HCT116 (cell line): Measurements from ENCODE around the gene OIT3. TPM values are rescaled to one million over a fixed set of nuclear protein-coding genes. Genes with fewer than 3 reads are reported as not detected.
"Not testable (repeated sequence)": the region's sequence is repeated elsewhere in the genome, so short reads cannot be mapped to it uniquely, and the experiment has no call there.

Source experiments
- ATAC-seq: fragments of 200-7000 bp; cut with Tn5 transposase; 2 replicates; pipeline ENCODE4 v1.9.1; 2020; ENCODE audit warnings: mild to moderate bottlenecking, moderate library complexity
- BruUV-seq: library from RNA; stranded (reverse); fragments of 400-500 nt; replicated peaks from 2 replicates; lab custom pipeline; 2021; lab: Mats Ljungman, UMichigan
- CTCF ChIA-PET: fragments of 300-600 bp; sonication (Branson Sonifier 250); formaldehyde crosslinking; loops from one replicate; lab custom pipeline; 2021; ENCODE audit warnings: antibody characterized with exemption; lab: Charles Lee
- POLR2A ChIA-PET: fragments of 300-600, 350-600 bp; sonication (Branson Sonifier 250); formaldehyde crosslinking; loops from one replicate; lab custom pipeline; 2021; ENCODE audit warnings: antibody characterized with exemption; lab: Charles Lee
- RAD21 ChIA-PET, 2 experiments: fragments of 300-600 bp; sonication (Branson Sonifier 250); formaldehyde crosslinking; loops; one replicate each; lab custom pipeline; 2023; ENCODE audit warnings: low total read pairs in 2 of 2; ENCODE audit not compliant: uncharacterized antibody in 2 of 2, unreplicated experiment in 2 of 2, low non-redundant PET in 1 of 2; lab: Charles Lee
- DNase-seq: peaks from one replicate; pipeline ENCODE4 v3.0.0-alpha.2; 2010; ENCODE audit warnings: low read depth, low spot score
- H2AFZ ChIP-seq: fragments of 200-600 bp; shearing (Covaris generic), sonication (generic); 2 replicates; pipeline ENCODE4 v1.6.1; 2017; ENCODE audit warnings: low read depth, mixed run types, mixed read lengths, antibody characterized with exemption, low read length; ENCODE audit not compliant: poor library complexity, severe bottlenecking
- H3K27ac ChIP-seq: 2 replicates; pipeline ENCODE4 v1.5.1; 2012; ENCODE audit warnings: low read depth, low read length
- H3K27me3 ChIP-seq: fragments of 200-600 bp; sonication (generic); 2 replicates; pipeline ENCODE4 v1.6.1; 2016; ENCODE audit warnings: mixed run types, low read length, mixed read lengths; ENCODE audit not compliant: insufficient read depth
- H3K36me3 ChIP-seq, 2 experiments: fragments of 200-500 bp in 1 of 2; fragments of 200-600 bp in 1 of 2; sonication (Bioruptor generic) in 1 of 2; sonication (generic) in 1 of 2; 2 replicates each; pipeline versions ENCODE4 v1.5.1 to v1.6.1; 2014 to 2016; ENCODE audit warnings: low read length in 2 of 2, inconsistent platforms in 1 of 2, mixed read lengths in 1 of 2, mixed run types in 1 of 2; ENCODE audit not compliant: insufficient read depth in 2 of 2, control insufficient read depth in 1 of 2
- H3K4me1 ChIP-seq, 2 experiments: fragments of 200-600 bp in 1 of 2; sonication (generic) in 1 of 2; 2 replicates each; pipeline versions ENCODE4 v1.5.1 to v1.6.1; 2012 to 2017; ENCODE audit warnings: low read length in 2 of 2, inconsistent platforms in 1 of 2, mild to moderate bottlenecking in 1 of 2, mixed read lengths in 1 of 2, mixed run types in 1 of 2, moderate library complexity in 1 of 2; ENCODE audit not compliant: insufficient read depth in 2 of 2, control insufficient read depth in 1 of 2
- H3K4me2 ChIP-seq: fragments of 200-600 bp; sonication (generic); 2 replicates; pipeline ENCODE4 v1.6.1; 2017; ENCODE audit warnings: mixed run types, low read length, mixed read lengths
- H3K4me3 ChIP-seq, 2 experiments: fragments of 200-600 bp in 1 of 2; sonication (generic) in 1 of 2; replicated peaks in 1 of 2; 2 replicates each; pipeline ENCODE4 v1.5.1; 2011 to 2016; ENCODE audit warnings: low read length in 2 of 2, control low read depth in 1 of 2, low read depth in 1 of 2, mild to moderate bottlenecking in 1 of 2, mixed read lengths in 1 of 2, mixed run types in 1 of 2
- H3K79me2 ChIP-seq: fragments of 200-600 bp; sonication (generic); 2 replicates; pipeline ENCODE4 v1.6.1; 2017; ENCODE audit warnings: mild to moderate bottlenecking, mixed run types, low read length, moderate library complexity, mixed read lengths; ENCODE audit not compliant: insufficient read depth
- H3K9ac ChIP-seq: fragments of 200-600 bp; sonication (generic); 2 replicates; pipeline ENCODE4 v1.6.1; 2016; ENCODE audit warnings: low read length, mixed read lengths
- H3K9me2 ChIP-seq: fragments of 200-600 bp; sonication (generic), shearing (Covaris generic); 2 replicates; pipeline ENCODE4 v1.6.1; 2017; ENCODE audit warnings: mixed run types, mild to moderate bottlenecking, moderate library complexity; ENCODE audit not compliant: insufficient read depth
- H3K9me3 ChIP-seq, 2 experiments: fragments of 200-500 bp in 1 of 2; fragments of 200-600 bp in 1 of 2; sonication (Bioruptor generic) in 1 of 2; sonication (generic) in 1 of 2; 2 replicates each; pipeline ENCODE4 v1.6.1; 2014 to 2017; ENCODE audit warnings: low read length in 2 of 2, mixed read lengths in 2 of 2, inconsistent platforms in 1 of 2, low read depth in 1 of 2, mild to moderate bottlenecking in 1 of 2, mixed run types in 1 of 2, moderate library complexity in 1 of 2; ENCODE audit not compliant: control insufficient read depth in 1 of 2, insufficient read depth in 1 of 2
- H4K20me1 ChIP-seq: fragments of 200-600 bp; sonication (generic), shearing (Covaris generic); 2 replicates; pipeline ENCODE4 v1.6.1; 2017; ENCODE audit warnings: mixed run types, mild to moderate bottlenecking, moderate library complexity; ENCODE audit not compliant: insufficient read depth
- JUND ChIP-seq: IDR thresholded peaks from 2 replicates; pipeline ENCODE4 v1.6.1; 2012
- intact Hi-C: fragments of 100-400 bp; cut with micrococcal nuclease; formaldehyde crosslinking; loops from 2 replicates; pipeline ENCODE4 v1.10.0; 2022
- total RNA-seq: library from RNA; stranded (reverse); gene quantifications from one replicate; pipeline ENCODE4 v1.2.1, GENCODE V29; 2021; ENCODE audit not compliant: unreplicated experiment

Gene OIT3
- total RNA-seq, 1 experiment from 2014 or later: not detected

DNA sequence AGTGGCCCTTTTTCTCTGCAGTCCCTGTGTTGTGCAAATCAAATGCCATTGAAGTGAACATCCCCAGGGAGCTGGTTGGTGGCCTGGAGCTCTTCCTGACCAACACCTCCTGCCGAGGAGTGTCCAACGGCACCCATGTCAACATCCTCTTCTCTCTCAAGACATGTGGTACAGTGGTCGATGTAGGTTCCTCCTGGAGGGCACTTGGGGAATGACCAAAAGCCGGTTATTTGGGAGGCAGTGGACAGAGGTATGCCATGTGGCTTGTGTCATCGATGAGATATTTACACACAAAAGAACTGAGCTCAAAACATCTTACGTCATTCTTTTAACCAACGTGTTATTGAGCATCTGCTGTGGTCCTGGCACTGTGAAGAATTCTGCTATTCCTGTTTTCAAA lies 19.7 kb downstream of the OIT3 start:
- ATAC-seq (no peak), DNase-seq (no peak)
- H4K20me1 ChIP-seq: no peaks in the 10 kb centered on the region
- H3K4me3 ChIP-seq: no peak overlapping the region
- H3K4me2 ChIP-seq: no peak overlapping the region
- H3K79me2 ChIP-seq: no peaks in the 10 kb centered on the region
- H3K4me1 ChIP-seq: no peaks in the 10 kb centered on the region
- CTCF ChIA-PET: no interaction called here
- no peak overlapping the region for H2AFZ ChIP-seq
- no peaks in the 10 kb centered on the region for H3K9me2 ChIP-seq
- no peaks in the 10 kb centered on the region for H3K27me3 ChIP-seq
- no peaks in the 10 kb centered on the region for H3K9me3 ChIP-seq
- intact Hi-C loops: no loop called here
- no peaks in the 10 kb centered on the region for H3K36me3 ChIP-seq
- H3K27ac ChIP-seq: no peak overlapping the region
- RAD21 ChIA-PET: no interaction called here
- no TSS peak for BruUV-seq
- TF ChIP-seq JUND: no peak
- no peak overlapping the region for H3K9ac ChIP-seq
- POLR2A ChIA-PET: no interaction called here

DNA sequence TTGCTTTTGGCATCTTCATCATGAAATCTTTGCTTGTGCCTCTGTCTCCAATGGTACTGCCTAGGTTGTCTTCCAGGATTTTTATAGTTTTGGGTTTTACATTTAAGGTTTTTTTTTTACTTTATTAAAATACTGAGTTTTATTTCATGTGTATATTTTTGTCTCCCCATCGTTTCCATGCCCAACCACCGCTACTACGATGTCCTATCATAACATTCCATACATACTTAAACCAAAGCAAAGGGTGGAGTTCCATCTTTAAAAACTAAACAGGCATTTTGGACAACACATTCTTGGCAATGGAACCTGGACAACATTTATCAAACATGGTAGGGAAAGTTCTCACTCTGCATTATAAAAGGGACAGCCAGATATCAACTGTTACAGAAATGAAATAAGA lies 23.7 kb downstream of the OIT3 start:
- intact Hi-C loops, POLR2A ChIA-PET: not testable (repeated sequence)

DNA sequence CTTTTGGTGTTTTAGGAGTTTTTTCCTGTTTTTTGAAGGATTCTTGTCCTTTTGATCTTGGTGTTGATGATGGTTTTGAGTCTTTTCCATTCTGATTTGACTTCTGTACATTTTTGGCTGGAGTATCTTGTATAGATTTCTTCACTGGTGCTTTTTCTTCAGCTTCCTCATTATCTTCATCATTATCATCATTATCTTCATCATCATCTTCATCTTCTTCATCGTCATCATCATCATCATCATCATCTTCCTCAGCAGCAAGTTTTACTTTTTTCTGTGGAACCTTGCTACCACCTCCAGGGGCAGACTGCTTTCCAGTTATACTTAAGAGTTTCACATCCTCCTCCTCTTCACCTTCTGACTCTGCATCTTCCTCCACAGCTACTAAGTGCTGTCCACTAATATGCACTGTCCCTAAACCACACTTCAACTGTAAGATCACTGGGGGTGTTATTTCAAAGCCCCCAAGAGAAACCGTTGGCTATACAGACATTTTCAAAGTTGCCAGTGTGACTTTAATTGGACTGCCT lies 24.3 kb downstream of the OIT3 start:
- BruUV-seq, H2AFZ ChIP-seq, H3K9me2 ChIP-seq, RAD21 ChIA-PET, ATAC-seq, POLR2A ChIA-PET, CTCF ChIA-PET, H3K27ac ChIP-seq, H3K4me1 ChIP-seq, H3K9ac ChIP-seq, H3K4me3 ChIP-seq, H3K27me3 ChIP-seq, H3K36me3 ChIP-seq, H3K4me2 ChIP-seq, H4K20me1 ChIP-seq, H3K79me2 ChIP-seq, intact Hi-C loops, DNase-seq, H3K9me3 ChIP-seq: not testable (repeated sequence)

More for the DNA sequence above, 23.7 kb downstream of the OIT3 start:
- H2AFZ ChIP-seq, ATAC-seq, H3K9me2 ChIP-seq, H3K36me3 ChIP-seq, H3K9me3 ChIP-seq, H3K27me3 ChIP-seq, RAD21 ChIA-PET, H3K4me2 ChIP-seq, H3K79me2 ChIP-seq, CTCF ChIA-PET, H4K20me1 ChIP-seq, H3K9ac ChIP-seq, H3K4me1 ChIP-seq, BruUV-seq, DNase-seq, H3K27ac ChIP-seq, H3K4me3 ChIP-seq: not testable (repeated sequence)
